K562 (cell line): ENCODE results near the gene SEC16A.

ENCODE experiments used
- BMI1 ChIP-seq: fragments of 150-350 bp; IDR thresholded peaks from 2 replicates; pipeline ENCODE4 v1.6.1; 2014; ENCODE audit warnings: low read length
- EP300 ChIP-seq: IDR thresholded peaks from 2 replicates; pipeline ENCODE4 v1.6.1; 2012; ENCODE audit warnings: low read length, improper control_type of control experiment
- ESRRA ChIP-seq: fragments of 450-650 bp; IDR thresholded peaks from 2 replicates; pipeline ENCODE4 v1.6.1; 2014; ENCODE audit warnings: low read depth, mild to moderate bottlenecking, moderate library complexity, borderline replicate concordance
- ETV6 ChIP-seq, 3 experiments: fragments of 150-350 bp in 1 of 3; sonication (generic) in 1 of 3; formaldehyde crosslinking in 1 of 3; IDR thresholded peaks; 2 replicates each; pipeline versions ENCODE4 v1.6.1 to v1.8.0; 2014 to 2022; ENCODE audit warnings: borderline replicate concordance in 2 of 3, low read depth in 2 of 3, antibody characterized with exemption in 1 of 3, low read length in 1 of 3, mild to moderate bottlenecking in 1 of 3, missing genetic modification reagents in 1 of 3
- EZH2 ChIP-seq: IDR thresholded peaks from 2 replicates; pipeline ENCODE4 v1.6.1; 2012; ENCODE audit warnings: low read depth, mild to moderate bottlenecking, inconsistent platforms, low read length, borderline replicate concordance
- FOS ChIP-seq: IDR thresholded peaks from 3 replicates; pipeline ENCODE4 v1.6.1; 2011; ENCODE audit not compliant: insufficient read length; ENCODE audit errors: extremely low read depth
- HDAC1 ChIP-seq, 2 experiments: fragments of 450-650 bp; IDR thresholded peaks; 2 replicates each; pipeline ENCODE4 v1.6.1; 2016 to 2017; ENCODE audit warnings: inconsistent platforms in 1 of 2, mild to moderate bottlenecking in 1 of 2, moderate library complexity in 1 of 2
- TARDBP ChIP-seq: fragments of 450-650 bp; IDR thresholded peaks from 2 replicates; pipeline ENCODE4 v1.6.1; 2016
- TEAD1 ChIP-seq, 2 experiments: fragments of 450-650 bp in 1 of 2; sonication (generic) in 1 of 2; formaldehyde crosslinking; IDR thresholded peaks; 2 replicates each; pipeline versions ENCODE4 v1.4.0 to v1.8.0; 2020 to 2022; ENCODE audit warnings: mild to moderate bottlenecking in 2 of 2, missing genetic modification reagents in 1 of 2
- U2AF1 ChIP-seq: fragments of 200-400 bp; formaldehyde crosslinking; optimal IDR thresholded peaks from 2 replicates; pipeline ENCODE3; 2017; ENCODE audit warnings: mild to moderate bottlenecking, low read depth, low read length, moderate library complexity
- YY1 ChIP-seq, 3 experiments: IDR thresholded peaks; 2 replicates each; pipeline ENCODE4 v1.6.1; 2011; ENCODE audit warnings: low read length in 2 of 3, mild to moderate bottlenecking in 2 of 3, moderate library complexity in 2 of 3, borderline replicate concordance in 1 of 3, control low read depth in 1 of 3, low read depth in 1 of 3; ENCODE audit not compliant: insufficient read depth in 3 of 3, insufficient replicate concordance in 2 of 3, control insufficient read depth in 1 of 3, insufficient read length in 1 of 3; ENCODE audit errors: extremely low read depth in 1 of 3
- TF ChIP-seq, protein P1 (sequence below), 3 experiments: IDR thresholded peaks in 2 of 3; conservative IDR thresholded peaks in 1 of 3; 2 replicates each; pipeline ENCODE4 v1.5.1; 2011 to 2012; ENCODE audit warnings: low read length in 3 of 3, mild to moderate bottlenecking in 3 of 3, control low read depth in 2 of 3, improper control_type of control experiment in 1 of 3, inconsistent platforms in 1 of 3, low read depth in 1 of 3, mixed read lengths in 1 of 3, moderate library complexity in 1 of 3; ENCODE audit not compliant: insufficient read depth in 2 of 3

GRCh38 chr9:136486823-136487620, 4.2 kb upstream of the SEC16A start:
- no peak for TF ChIP-seq TARDBP
- no peak for TF ChIP-seq TEAD1 (CRISPR knock-in tag; IDR thresholded peaks at IDR 0.05)
- TF ChIP-seq BMI1 = no peak
- TF ChIP-seq ETV6 (IDR thresholded peaks at IDR 0.05; ENCODE audit: borderline replicate concordance in 1 of 2, low read depth in 2 of 2, low read length in 1 of 2) = no peak
- no peak for TF ChIP-seq ETV6 (CRISPR knock-in tag; IDR thresholded peaks at IDR 0.05; ENCODE audit: borderline replicate concordance)
- no peak for TF ChIP-seq EZH2
- no peak for TF ChIP-seq EP300
- TF ChIP-seq, protein P1, sequence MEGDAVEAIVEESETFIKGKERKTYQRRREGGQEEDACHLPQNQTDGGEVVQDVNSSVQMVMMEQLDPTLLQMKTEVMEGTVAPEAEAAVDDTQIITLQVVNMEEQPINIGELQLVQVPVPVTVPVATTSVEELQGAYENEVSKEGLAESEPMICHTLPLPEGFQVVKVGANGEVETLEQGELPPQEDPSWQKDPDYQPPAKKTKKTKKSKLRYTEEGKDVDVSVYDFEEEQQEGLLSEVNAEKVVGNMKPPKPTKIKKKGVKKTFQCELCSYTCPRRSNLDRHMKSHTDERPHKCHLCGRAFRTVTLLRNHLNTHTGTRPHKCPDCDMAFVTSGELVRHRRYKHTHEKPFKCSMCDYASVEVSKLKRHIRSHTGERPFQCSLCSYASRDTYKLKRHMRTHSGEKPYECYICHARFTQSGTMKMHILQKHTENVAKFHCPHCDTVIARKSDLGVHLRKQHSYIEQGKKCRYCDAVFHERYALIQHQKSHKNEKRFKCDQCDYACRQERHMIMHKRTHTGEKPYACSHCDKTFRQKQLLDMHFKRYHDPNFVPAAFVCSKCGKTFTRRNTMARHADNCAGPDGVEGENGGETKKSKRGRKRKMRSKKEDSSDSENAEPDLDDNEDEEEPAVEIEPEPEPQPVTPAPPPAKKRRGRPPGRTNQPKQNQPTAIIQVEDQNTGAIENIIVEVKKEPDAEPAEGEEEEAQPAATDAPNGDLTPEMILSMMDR (IDR thresholded peaks at IDR 0.05 in 2 of 3, conservative IDR thresholded peaks at IDR 0.05 in 1 of 3; ENCODE audit: insufficient read depth in 2 of 3, low read depth in 1 of 3, low read length in 3 of 3) = no peak
- TF ChIP-seq ESRRA = no peak
- TF ChIP-seq HDAC1 (IDR thresholded peaks at IDR 0.05) = no peak
- TF ChIP-seq YY1 (IDR thresholded peaks at IDR 0.05; ENCODE audit: borderline replicate concordance in 1 of 3, control insufficient read depth in 1 of 3, extremely low read depth in 1 of 3, insufficient read depth in 3 of 3, insufficient read length in 1 of 3, insufficient replicate concordance in 2 of 3, low read depth in 1 of 3, low read length in 2 of 3) = no peak
- TF ChIP-seq FOS = no peak
- no peak for TF ChIP-seq U2AF1
